Activated CD8-positive, alpha-beta memory T cell treated with anti-CD3 and anti-CD28 coated beads, Interleukin-2, amount 50 U/mL, for 1 hour (primary cell): ENCODE measurements around the gene LRP10.
"Not testable (repeated sequence)": the region's sequence is repeated elsewhere in the genome, so short reads cannot be mapped to it uniquely, and the experiment has no call there.

Source experiments
- DNase-seq: peaks from one replicate; pipeline ENCODE4 v3.0.0-alpha.2; 2020; ENCODE audit errors: extremely low read depth

The LRP10 gene

GRCh38 chr14:22843123-22843925 is 28.2 kb upstream of the LRP10 start:
- DNase-seq = no peak

- DNase-seq = no peak
Measured at GRCh38 chr14:22844221-22845102, 27.1 kb upstream of the LRP10 start.

GRCh38 chr14:22845103-22845394 is 26.5 kb upstream of the LRP10 start:
- DNase-seq = no peak

- DNase-seq = no peak
Measured at GRCh38 chr14:22845821-22846625, 25.5 kb upstream of the LRP10 start.

- DNase-seq = no peak
Measured at GRCh38 chr14:22846811-22847307, 24.7 kb upstream of the LRP10 start.

GRCh38 chr14:22847661-22848341 is 23.7 kb upstream of the LRP10 start:
- no peak for DNase-seq

GRCh38 chr14:22848351-22849164 is 23.0 kb upstream of the LRP10 start:
- no peak for DNase-seq

GRCh38 chr14:22849212-22849819 is 22.2 kb upstream of the LRP10 start:
- no peak for DNase-seq

GRCh38 chr14:22850944-22851764 is 20.4 kb upstream of the LRP10 start:
- no peak for DNase-seq

- not testable (repeated sequence) for DNase-seq
Measured at GRCh38 chr14:22852178-22852577, 19.4 kb upstream of the LRP10 start.

GRCh38 chr14:22852599-22852939 is 19.0 kb upstream of the LRP10 start:
- no peak for DNase-seq

- peak; percentile 63 for DNase-seq
Measured at GRCh38 chr14:22852940-22853767, 18.4 kb upstream of the LRP10 start.

- not testable (repeated sequence) for DNase-seq
Measured at GRCh38 chr14:22854296-22854695, 17.2 kb upstream of the LRP10 start.

- no peak for DNase-seq
Measured at GRCh38 chr14:22854963-22855724, 16.4 kb upstream of the LRP10 start.

GRCh38 chr14:22856428-22856827 is 15.1 kb upstream of the LRP10 start:
- DNase-seq = no peak

- DNase-seq = not testable (repeated sequence)
Measured at GRCh38 chr14:22860377-22860776, 11.2 kb upstream of the LRP10 start.

GRCh38 chr14:22861651-22862050 is 9.9 kb upstream of the LRP10 start:
- no peak for DNase-seq

- no peak for DNase-seq
Measured at GRCh38 chr14:22864979-22865378, 6.6 kb upstream of the LRP10 start.
